Measurements from ENCODE around the gene GCA. TPM values are rescaled to one million over a fixed set of nuclear protein-coding genes. Genes with fewer than 3 reads are reported as not detected.

The GCA gene
- total RNA-seq, 4 donors from 2014 or later: 5.4 to 34.3 (median 8.2) TPM

DNA sequence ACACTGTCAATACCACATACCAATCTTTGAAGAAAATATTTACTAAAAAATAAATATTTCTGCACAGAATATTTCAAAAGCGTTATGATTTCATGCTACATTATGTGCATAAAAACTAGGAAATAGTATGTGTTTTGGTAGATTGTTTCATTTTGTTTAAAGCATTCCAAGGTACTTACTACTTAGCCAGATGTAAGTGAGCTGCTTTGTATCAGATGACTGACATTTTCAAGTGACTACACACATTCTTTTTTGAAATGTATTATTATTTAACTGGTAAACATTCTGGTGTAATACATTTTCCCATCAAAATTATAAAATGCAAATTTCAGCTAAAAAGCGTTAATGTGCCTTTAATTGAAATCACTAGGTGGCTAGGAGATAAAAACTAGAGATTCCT, 21.5 kb downstream of the GCA start:
- 76% methylated on average over 2 of the region's 2 CpGs for WGBS
- no peak overlapping the region for H3K4me3 ChIP-seq
- DNase-seq (ENCODE audit: extremely low spot score): no peak
- no peak for TF ChIP-seq POLR2A (IDR thresholded peaks at IDR 0.05; ENCODE audit: low read depth)
- TF ChIP-seq, protein P1, sequence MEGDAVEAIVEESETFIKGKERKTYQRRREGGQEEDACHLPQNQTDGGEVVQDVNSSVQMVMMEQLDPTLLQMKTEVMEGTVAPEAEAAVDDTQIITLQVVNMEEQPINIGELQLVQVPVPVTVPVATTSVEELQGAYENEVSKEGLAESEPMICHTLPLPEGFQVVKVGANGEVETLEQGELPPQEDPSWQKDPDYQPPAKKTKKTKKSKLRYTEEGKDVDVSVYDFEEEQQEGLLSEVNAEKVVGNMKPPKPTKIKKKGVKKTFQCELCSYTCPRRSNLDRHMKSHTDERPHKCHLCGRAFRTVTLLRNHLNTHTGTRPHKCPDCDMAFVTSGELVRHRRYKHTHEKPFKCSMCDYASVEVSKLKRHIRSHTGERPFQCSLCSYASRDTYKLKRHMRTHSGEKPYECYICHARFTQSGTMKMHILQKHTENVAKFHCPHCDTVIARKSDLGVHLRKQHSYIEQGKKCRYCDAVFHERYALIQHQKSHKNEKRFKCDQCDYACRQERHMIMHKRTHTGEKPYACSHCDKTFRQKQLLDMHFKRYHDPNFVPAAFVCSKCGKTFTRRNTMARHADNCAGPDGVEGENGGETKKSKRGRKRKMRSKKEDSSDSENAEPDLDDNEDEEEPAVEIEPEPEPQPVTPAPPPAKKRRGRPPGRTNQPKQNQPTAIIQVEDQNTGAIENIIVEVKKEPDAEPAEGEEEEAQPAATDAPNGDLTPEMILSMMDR (IDR thresholded peaks at IDR 0.05): no peak
- TF ChIP-seq POLR2AphosphoS5 (IDR thresholded peaks at IDR 0.05): no peak
- TF ChIP-seq EP300 (IDR thresholded peaks at IDR 0.05): no peak
- H3K9me3 ChIP-seq: no peaks in the 10 kb centered on the region
- intact Hi-C loops (cut with DNase I): no loop called here
- H3K4me1 ChIP-seq: peaks cover 0 to 17% (median 15%) of the 10 kb centered on the region in 4 donors
- no peaks in the 10 kb centered on the region for H3K27me3 ChIP-seq
- no peaks in the 10 kb centered on the region for H3K36me3 ChIP-seq
- H3K27ac ChIP-seq (replicated peaks in 1 of 4): no peak overlapping the region

DNA sequence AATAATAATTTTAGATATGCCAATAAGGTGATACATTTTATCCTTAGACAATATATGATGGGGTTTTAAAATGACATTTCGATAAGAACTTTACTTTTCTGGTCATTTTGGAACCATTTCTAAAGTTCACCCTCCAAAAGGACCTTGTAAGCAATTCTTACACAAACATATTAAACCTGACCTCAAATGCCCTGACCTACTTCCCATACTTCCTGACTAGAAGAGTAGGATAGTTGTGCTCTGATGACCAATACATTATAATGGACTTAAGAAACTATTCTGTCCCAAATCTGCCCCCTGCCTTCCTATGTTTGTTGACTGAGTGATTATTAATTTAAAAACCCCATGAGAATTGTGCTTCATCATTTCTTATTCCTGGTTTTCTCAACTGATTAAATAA, 24.6 kb downstream of the GCA start:
- Histone ChIP-seq H3K36me3 (no peaks in the 10 kb centered on the region), H3K27ac (replicated peaks in 1 of 4) (no peak overlapping the region), H3K9me3 (no peaks in the 10 kb centered on the region), H3K27me3 (no peaks in the 10 kb centered on the region), H3K4me1 (peaks cover 0 to 26% (median 21%) of the 10 kb centered on the region in 4 donors), H3K4me3 (no peak overlapping the region)
- WGBS: 84% methylated on average over 1 of the region's 1 CpG
- intact Hi-C loops (cut with DNase I): no loop called here
- no peak for DNase-seq (ENCODE audit: extremely low spot score)
- no peak for TF ChIP-seq POLR2A (IDR thresholded peaks at IDR 0.05; ENCODE audit: low read depth)
- TF ChIP-seq, protein P1 (IDR thresholded peaks at IDR 0.05): no peak
- TF ChIP-seq POLR2AphosphoS5 (IDR thresholded peaks at IDR 0.05): no peak
- TF ChIP-seq EP300 (IDR thresholded peaks at IDR 0.05): no peak

DNA sequence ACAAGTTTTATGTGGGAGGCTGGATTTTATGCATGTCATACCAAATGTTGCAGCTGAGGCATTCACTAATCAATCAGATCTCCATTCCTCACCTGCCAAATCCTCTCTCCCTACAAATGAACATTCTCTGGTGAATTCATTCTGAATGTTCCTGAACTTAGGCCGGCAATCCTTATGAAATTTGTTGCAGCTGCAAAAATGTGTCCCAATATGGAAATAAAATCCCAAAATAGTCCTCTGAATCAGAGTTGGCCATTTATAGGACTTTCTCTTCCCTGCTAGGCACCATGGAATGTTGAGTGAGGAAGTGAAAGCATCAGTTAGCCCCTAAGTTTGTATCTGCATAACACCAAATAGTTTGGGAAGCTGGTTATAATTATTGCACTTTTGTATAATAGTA, 25.6 kb downstream of the GCA start:
- H3K27ac ChIP-seq (replicated peaks in 1 of 4): no peak overlapping the region
- 67% methylated on average over 1 of the region's 1 CpG for WGBS
- H3K4me3 ChIP-seq: no peak overlapping the region
- H3K27me3 ChIP-seq: no peaks in the 10 kb centered on the region
- TF ChIP-seq EP300 (IDR thresholded peaks at IDR 0.05): no peak
- TF ChIP-seq, protein P1 (IDR thresholded peaks at IDR 0.05): no peak
- intact Hi-C loops (cut with DNase I): no loop called here
- peaks cover 0 to 26% (median 21%) of the 10 kb centered on the region in 4 donors for H3K4me1 ChIP-seq
- DNase-seq (ENCODE audit: extremely low spot score): no peak
- no peaks in the 10 kb centered on the region for H3K36me3 ChIP-seq
- H3K9me3 ChIP-seq: no peaks in the 10 kb centered on the region

DNA sequence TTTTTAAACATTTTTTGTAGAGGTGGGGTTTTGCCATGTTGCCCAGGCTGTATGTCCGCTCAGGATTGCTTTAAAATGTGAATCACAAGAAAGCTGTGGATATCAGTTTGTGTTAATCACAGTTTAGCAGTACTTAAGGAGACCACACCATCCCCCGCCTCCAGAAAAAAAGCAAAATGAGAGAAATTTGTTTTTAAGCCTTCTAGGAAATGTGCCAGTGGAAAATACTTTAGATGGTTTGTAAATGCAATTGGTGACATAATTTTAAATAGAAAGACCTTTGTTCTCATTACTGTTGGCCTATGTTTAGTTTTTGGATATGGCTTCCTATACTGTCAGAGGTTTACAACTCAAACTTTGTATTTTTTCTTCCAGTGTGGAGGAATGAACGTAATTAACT, 27.0 kb downstream of the GCA start:
- no peak for DNase-seq (ENCODE audit: extremely low spot score)
- H3K27ac ChIP-seq (replicated peaks in 1 of 4): no peak overlapping the region
- intact Hi-C loops (cut with DNase I): no loop called here

DNA sequence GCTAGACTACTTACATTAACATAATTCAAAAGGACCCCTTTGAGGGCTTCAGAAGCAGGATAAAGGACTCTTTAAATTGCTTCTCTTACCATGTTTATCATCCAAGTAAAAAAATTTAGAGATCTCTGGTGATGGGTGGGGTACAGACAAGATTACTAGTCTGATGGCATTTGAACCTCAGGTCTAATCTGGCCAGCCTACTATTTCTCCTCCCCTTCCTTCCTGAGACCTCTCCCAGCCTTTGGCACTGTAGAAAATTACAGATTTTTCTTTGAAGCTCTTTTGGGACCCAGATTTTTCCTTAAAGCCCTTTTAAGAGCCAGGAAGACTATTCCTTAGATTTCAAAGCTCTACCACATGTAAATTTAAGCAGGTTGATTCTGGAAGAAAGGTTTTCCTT, 28.9 kb downstream of the GCA start:
- Histone ChIP-seq H3K36me3 (no peaks in the 10 kb centered on the region), H3K9me3 (no peaks in the 10 kb centered on the region), H3K27ac (replicated peaks in 1 of 4) (no peak overlapping the region), H3K4me3 (no peak overlapping the region), H3K27me3 (no peaks in the 10 kb centered on the region), H3K4me1 (peaks cover 0 to 26% (median 21%) of the 10 kb centered on the region in 4 donors)
- DNase-seq (ENCODE audit: extremely low spot score): no peak
- TF ChIP-seq, protein P1 (IDR thresholded peaks at IDR 0.05): no peak
- TF ChIP-seq POLR2A (IDR thresholded peaks at IDR 0.05; ENCODE audit: low read depth): no peak
- no peak for TF ChIP-seq EP300 (IDR thresholded peaks at IDR 0.05)
- TF ChIP-seq POLR2AphosphoS5 (IDR thresholded peaks at IDR 0.05): no peak
- intact Hi-C loops (cut with DNase I): no loop called here

More for the DNA sequence above, 27.0 kb downstream of the GCA start:
- H3K9me3 ChIP-seq: no peaks in the 10 kb centered on the region
- no peak overlapping the region for H3K4me3 ChIP-seq
- WGBS: 50% methylated on average over 3 of the region's 3 CpGs
- TF ChIP-seq POLR2A (IDR thresholded peaks at IDR 0.05; ENCODE audit: low read depth) (no peak), EP300 (IDR thresholded peaks at IDR 0.05) (no peak), POLR2AphosphoS5 (IDR thresholded peaks at IDR 0.05) (no peak)
- TF ChIP-seq, protein P1 (IDR thresholded peaks at IDR 0.05): no peak
- H3K36me3 ChIP-seq: no peaks in the 10 kb centered on the region
- peaks cover 0 to 26% (median 21%) of the 10 kb centered on the region in 4 donors for H3K4me1 ChIP-seq
- H3K27me3 ChIP-seq: no peaks in the 10 kb centered on the region
